Esophagus squamous epithelium (tissue), 4 donors: ENCODE data around the gene RREB1.

Experiments used
- CTCF ChIP-seq, 6 experiments: fragments of 450-650 bp in 4 of 6; fragments of 200-600 bp in 2 of 6; sonication (generic) in 2 of 6; IDR thresholded peaks; one replicate each; pipeline ENCODE4 v1.5.1; 2016 to 2019; ENCODE audit warnings: antibody characterized with exemption in 6 of 6, mild to moderate bottlenecking in 4 of 6, moderate library complexity in 4 of 6
- POLR2A ChIP-seq, 4 donors: fragments of 450-650 bp; IDR thresholded peaks; one replicate each; pipeline ENCODE4 v1.6.1; 2017; ENCODE audit warnings: antibody characterized with exemption in 4 of 4, mild to moderate bottlenecking in 4 of 4, moderate library complexity in 3 of 4

DNA sequence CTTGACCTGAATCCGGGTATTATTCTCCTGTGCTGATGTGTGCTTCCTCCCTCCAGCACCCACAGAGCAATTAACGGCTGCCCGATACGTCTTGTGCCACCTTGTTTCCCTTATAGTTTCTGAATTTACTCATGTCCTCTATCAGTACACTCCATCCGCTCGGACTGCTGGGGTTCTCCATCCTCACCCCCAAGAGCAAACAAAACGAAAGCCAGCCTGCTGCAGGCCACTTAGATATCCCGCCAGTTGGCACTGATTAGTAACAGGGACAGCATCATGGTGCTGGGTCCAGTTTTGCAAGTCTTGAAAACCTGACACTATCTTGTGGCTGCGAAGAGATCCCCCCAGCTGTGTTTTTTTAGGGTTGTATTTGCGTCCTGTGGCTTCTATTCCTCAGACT lies 133.4 kb downstream of the RREB1 start:
- TF ChIP-seq CTCF (IDR thresholded peaks at IDR 0.05) (no peak), POLR2A (IDR thresholded peaks at IDR 0.05) (no peak)
